GM19455 (cell line): ENCODE data around the gene GOLGA6D.
"Not testable (repeated sequence)": the region's sequence is repeated elsewhere in the genome, so short reads cannot be mapped to it uniquely, and the experiment has no call there.

Source experiments
- ATAC-seq: cut with Tn5 transposase; IDR thresholded peaks from one replicate; pipeline ENCODE4 v1.9.1; 2021; ENCODE audit not compliant: unreplicated experiment

The GOLGA6D gene

DNA sequence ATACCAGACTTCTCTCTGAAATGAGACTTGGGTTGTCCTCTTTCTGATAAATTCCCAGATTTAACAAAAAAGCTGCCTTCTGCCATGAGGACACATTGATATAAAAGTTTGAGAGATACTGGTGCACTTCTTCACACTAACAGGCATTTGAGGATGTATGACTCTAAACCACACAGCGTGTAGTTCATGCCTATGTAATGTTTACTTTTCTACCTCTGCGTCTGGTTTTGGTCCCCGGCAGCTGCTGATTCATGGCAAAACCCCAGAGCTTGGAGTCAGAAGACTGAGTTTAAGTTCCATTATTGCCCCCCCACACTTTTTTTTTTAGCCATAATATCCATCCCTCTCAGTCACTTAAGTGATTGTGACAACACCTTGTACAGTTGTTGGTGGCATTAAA lies 1.5 kb downstream of the GOLGA6D start:
- ATAC-seq, result not testable (repeated sequence)

DNA sequence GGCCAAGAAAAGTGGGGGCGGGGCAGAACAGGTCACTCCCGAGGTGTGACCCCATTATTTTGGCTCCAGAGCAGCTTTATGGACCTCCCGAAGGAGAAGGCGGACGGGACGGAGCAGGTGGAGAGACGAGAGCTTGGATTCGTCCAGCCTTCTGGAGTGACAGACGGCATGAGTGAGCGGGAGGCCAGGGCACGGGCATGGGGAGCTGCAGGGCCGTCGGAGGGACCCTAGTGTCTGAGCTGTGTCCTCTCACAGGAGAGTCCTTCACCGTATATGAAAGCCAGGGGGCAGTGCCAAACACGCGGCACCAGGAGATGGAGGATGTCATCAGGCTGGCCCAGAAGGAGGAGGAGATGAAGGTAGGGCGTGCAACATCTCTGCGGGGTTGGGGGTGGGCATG lies 11.0 kb downstream of the GOLGA6D start:
- not testable (repeated sequence) for ATAC-seq

DNA sequence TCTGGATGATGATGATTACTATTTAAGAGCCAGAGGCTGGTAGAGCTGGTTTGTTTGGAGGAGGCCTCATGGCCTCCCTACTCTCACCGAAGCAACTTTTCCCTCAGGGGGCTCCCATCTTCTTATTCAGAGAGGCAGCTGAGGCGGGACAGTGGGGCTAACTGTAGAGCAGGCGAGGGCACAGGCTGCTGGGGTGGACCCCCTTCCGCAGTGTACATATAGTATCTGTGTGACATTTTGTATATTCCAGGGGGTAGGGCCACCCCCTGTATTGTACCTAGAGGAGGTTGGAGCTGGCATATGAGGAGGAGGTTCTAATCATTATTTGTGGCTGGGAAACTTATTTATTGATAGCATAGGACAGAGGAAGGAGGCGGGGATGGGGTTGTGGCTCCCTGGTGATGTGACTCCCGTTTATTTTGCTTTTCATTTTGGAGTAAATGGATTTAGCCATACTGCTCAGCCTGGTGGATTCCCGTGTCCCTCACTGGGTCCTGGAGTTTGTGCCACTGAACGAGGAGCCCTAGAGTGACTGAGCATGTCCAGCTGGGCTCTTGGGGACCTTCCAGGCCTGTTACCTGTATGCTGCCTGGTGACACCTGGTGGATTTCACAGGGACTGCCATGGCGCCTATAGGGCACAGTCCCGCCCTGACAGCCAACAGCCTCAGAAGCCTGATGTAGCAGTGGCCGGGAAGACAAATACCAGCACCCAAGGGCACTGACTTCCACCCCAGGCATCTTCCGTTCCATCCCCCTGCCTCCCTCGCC lies 16.1 kb downstream of the GOLGA6D start:
- ATAC-seq, result peak; percentile 64

DNA sequence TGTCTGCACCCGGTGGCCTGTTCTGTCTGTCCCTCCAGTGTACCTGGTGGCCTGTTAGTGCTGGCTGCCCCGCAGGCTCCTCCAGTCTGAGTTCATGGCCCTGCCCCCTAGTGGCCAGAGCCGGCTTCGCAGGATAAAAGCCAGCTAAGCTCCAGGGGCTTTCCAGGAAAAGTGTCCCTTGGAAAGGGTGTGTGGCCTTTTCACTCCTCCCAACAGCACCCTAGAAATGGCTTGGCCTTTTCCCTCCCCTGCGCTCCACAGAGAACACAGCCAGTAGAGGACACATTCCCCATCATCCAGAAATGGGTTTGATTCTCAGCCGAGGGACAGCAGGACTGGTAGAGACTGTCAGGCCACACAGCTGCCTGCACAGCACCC lies 16.7 kb downstream of the GOLGA6D start:
- ATAC-seq, result peak; percentile 55

DNA sequence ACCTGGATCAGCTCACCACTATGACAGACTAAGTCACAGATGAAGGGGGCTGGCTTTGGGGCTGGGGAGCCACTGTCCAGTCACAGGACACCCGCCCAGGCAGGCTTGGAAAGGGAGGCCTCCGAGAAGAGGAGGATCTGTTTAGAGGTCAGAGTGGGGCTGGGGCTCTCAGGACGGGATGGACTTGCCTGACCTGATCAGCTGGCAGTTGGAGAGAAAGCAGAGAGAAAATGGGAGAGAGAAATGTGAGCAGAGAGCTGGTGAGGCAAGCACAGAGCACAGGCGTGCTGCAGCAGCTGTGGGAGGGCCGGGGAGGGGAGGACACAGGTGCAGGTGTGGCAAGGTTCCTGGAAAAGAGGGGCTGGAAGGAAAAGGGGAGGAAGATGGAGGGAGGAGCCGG lies 17.4 kb downstream of the GOLGA6D start:
- ATAC-seq, result not testable (repeated sequence)

DNA sequence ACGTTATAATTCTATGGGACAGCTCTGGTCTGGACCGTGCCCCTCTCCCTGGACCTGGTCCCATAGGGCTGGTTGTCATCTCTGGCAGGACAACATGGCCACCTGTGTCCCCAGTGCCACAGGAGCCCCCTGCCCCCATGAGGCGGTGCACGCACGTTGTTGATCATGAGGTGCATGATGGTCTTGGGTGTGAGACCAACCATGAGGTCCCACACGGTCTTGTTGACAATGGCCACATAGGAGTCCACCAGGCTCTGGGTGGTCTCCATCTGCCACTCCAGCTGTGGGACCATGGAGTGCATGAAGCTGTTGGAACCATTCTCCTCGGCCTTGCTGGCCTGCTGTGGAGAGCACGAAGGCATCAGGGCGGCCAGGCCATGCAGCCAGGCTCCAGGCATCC lies 19.7 kb downstream of the GOLGA6D start:
- no peak for ATAC-seq

DNA sequence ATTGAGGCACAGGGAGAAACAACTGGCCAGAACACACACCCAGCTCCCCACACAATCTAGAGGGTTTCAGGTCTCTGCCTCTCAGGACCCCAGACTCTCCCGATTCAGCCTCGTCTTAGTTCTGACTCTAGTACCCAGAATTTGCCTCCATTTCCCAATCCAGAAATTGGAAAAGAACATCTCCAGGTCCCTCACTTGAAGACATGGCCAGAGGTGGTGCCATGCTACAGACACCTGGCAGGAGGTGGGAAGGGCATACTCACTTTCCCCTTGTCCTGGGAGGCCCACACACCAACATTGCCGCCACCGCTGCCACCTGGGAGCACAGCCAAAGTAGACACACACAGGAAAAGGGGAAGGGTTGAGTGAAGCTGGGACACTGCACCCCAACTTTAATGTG lies 20.1 kb downstream of the GOLGA6D start:
- not testable (repeated sequence) for ATAC-seq

DNA sequence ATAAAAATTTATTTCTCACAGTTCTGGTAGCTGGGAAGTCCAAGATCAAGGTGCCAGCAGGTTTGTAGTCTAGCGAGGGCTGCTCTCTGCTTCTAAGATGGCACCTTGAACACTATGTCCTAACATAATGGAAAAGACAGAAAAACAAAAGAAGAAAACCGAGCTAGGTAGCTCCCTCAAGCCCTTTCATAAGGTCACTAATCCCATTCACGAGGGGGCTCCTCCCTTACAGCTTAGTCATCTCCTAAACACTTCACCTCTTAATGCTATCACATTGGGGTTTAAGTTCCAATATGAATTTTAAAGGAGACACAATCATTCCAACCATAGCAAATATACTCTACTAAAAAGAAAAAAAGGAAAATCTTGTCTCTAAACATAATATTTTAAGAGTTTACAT lies 23.6 kb downstream of the GOLGA6D start:
- no peak for ATAC-seq

DNA sequence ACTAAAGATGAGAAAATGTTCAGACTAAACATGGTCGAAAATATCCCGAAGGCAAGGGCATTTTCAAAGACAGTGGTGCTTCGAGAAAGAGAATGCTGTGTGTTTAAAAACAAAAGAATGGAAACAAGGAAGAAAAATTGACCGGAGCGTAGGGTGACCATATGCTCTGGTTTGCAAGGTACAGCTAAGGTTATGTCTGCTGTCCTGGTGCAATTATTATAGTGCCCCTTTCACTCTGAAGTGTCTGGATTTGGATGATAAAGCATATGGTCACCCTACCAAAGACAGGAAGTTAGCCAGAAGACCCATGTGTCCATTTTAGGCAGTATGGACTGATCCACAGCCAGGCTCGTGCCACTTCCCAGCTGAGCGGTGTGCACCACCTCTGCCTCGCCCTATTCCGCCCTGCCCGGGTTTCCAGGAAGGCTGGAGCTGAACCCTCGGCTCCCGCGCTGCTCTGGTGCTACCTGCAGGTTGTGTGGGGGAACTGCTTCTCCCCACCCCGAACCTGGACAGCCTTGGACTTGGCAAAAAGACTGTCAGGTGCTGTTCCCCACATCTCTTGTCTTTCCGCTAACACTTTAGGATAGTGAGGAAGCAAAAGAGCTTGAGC lies 25.2 kb downstream of the GOLGA6D start:
- no peak for ATAC-seq

DNA sequence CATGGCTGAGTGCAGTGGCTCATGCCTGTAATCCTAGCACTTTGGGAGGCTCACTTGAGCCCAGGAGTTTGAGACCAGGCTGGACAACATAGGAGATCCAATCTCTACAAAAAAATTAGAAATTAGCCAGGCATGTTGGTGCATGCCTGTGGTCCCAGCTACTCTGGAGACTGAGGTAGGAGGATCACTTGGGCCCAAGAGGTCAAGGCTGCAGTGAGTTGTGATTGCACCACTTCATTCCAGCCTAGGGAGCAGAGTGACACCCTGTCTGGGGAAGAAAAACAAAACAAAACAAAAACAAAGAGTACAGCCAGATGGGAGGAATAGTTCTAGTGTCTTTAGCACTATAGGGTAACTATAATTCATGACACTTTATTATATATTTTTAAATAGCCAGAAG lies 27.1 kb downstream of the GOLGA6D start:
- no peak for ATAC-seq

DNA sequence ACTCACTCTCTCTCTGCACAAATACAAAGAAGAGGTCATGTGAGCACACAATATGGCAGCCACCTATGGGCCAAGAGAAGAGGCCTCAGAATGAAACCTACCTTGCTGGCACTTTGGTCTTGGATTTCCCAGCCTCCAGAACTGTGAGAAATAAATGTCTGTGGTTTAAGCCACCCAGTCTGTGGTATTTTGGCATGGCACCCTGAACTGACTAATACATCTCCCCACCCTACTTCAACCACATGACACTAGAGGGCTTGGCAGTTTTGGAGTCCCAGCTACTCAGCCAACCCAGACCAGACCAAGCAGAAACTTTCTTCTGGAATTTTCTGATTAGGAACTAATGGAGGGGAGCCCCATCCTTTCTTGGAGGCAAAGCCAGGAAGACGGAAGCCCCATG lies 29.9 kb downstream of the GOLGA6D start:
- ATAC-seq, result not testable (repeated sequence)

DNA sequence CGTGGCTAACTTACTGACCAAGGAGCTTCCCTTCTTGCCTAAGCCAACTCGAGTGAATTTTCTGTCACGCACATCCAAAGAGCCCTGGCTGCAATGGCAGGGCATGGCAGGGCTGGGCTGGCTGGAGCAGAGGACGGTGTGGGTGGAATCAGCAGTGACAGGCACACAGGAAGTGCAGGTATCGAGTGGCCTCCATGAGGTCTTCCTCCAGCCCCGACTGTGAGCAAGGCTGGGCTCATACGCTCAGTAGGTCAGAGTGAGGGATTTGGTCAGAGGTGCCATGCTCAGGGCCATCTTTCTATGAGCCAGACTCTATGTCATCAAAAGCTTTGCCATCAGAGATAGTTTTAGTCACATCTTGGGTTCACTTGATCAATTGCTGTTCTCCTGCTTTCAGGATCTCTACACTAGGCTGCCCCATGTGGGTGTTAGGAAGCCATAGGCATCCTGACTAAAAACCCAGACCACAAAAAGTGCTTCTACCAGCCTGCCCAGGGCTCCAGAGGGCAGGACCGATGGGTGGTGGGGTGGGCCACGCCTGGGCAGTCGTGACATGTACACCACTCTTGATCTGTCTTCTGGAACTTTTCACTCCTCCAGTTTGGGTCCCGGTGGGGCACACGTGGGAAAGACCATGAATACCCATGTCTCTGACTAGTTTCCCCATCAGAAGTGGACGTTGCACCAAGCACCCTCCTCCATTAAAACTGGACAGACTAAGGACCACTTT lies 30.6 kb downstream of the GOLGA6D start:
- no peak for ATAC-seq

DNA sequence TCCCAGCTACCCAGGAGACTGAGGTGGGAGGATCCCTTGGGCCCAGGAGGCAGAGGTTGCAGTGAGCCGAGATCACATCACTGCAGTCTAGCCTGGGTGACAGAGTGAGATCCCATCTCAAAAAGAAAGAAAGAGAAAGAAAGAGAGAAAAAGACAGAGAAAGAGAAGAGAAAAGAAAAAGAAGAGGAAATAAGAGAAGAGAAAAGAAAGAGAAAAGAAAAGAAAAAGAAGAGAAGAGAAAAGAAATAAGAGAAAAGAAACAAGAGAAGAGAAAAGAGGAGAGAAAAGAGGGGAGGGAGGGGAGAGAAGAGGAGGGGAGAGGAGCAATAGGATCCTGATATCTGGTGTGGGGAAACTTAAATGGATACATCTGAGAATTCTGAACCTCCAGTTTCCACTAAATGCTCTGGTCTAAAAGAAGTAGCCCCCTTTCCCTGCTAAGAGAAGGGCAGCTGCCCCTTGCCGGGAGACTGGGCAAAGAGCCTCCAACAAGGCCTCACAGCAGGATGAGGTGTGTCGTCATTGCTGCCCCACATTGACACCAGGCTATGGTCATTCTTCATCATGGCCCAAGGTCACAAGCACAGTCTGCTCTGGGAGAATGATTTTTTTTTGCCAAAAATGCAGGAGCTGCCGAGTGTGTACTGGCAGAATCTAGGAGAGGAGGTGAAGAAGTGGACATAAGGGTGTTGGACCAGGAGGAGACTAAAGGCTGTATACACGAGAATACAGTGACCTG lies 32.1 kb downstream of the GOLGA6D start:
- ATAC-seq, result no peak

DNA sequence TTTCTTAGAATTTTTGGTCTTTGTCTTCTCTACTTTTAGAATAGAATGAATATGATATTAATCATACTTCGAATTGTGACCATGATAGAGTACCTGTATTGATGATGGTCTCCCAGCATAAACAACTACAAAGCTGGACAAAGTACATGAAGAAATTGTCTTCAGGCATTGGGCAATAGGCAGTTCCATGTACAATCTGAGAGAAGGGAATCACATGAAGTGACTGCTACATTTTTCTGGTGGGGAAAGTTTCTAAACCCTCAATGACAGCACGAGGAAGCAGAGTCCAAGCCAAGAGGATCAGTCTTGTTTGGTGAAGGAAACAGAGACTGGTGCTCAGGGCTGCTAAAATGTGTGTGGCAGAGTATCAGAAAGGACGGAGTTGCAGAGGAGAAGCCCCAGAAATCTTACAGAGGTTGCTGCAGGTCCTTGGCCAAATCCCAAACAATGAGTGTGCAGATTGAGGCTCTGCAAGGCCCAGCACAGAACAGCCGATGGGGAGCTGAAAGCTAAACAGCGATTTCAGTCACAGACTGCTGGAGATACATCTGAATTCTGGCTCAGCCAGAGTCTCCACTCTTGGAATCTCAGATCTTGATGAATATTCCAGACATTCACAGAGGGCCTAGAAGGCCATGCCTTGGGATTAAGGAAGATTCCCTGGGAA lies 36.7 kb downstream of the GOLGA6D start:
- ATAC-seq, result not testable (repeated sequence)

DNA sequence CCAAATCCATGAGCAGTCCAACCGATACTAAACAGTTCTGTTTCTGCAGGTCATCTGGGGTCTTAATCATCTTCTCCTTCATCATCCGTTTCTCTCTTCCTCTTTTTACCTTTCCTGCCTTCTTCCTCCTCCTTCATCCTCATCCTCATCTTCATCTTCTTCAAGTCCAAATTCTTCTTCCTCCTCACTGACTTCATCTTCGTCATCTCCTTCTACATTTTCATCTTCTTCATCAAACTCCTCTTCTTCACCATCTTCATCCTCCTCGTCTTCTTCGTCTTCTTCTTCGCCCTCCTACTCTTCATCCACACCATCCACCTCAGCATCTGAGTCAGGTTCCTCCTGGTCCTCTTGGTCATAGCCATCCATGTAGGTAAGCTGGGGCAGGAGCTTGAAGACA lies 39.1 kb downstream of the GOLGA6D start:
- no peak for ATAC-seq

DNA sequence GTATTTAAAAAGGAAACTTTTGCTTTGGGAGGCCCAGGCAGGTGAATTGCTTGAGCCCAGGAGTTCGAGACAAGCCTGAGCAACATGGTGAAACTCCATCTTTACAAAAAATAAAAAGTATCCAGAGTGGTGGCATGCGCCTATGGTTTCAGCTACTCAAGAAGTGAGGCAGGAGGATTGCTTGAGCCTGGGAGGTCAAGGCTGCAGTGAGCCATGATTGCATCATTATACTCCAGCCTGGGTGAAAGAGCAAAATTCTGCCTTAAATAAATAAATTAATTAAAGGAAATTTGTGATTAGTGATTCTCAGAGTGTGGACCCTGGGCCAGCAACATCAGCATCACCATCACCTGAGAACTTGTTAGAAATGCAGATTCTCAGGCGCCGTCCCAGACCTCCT lies 43.3 kb downstream of the GOLGA6D start:
- no peak for ATAC-seq

DNA sequence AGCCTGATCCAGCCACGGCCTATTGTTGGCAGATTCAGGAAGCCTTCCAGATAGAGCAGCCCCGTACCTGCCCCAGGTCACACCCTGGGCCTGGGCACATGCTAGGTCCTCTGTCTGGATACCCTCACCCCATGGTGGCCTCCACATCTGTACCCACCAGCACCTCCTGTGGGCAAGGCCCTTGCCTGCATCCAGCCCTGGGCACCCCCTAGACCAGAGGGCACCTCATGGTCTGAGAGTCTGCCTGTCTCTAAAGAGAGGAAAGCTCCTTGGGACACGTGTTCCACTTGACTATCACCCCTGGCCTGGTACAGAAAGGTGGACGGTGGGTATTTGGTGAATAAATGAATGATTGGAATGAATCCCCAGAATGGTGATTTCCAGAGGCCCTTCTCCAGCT lies 44.4 kb downstream of the GOLGA6D start:
- no peak for ATAC-seq

DNA sequence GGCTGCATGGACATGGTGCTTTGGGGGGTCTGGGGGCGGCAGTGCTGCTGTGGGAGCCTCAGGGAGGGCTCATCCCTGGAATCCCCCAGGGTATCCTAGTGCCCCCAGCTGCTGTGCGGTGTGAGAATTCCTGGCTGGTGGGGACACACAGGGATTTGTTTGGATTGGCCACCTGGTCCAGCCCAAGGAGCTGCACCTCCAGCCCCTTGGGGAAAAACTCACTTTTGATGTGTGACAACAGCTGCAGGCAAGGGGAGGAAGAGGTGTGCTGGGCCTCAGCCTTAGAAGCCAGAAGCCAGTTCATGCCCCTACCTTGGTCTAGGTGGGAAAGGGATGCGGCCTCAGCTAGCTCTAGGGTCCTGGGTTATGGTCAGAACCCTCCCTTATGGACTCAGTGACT lies 44.9 kb downstream of the GOLGA6D start:
- no peak for ATAC-seq

DNA sequence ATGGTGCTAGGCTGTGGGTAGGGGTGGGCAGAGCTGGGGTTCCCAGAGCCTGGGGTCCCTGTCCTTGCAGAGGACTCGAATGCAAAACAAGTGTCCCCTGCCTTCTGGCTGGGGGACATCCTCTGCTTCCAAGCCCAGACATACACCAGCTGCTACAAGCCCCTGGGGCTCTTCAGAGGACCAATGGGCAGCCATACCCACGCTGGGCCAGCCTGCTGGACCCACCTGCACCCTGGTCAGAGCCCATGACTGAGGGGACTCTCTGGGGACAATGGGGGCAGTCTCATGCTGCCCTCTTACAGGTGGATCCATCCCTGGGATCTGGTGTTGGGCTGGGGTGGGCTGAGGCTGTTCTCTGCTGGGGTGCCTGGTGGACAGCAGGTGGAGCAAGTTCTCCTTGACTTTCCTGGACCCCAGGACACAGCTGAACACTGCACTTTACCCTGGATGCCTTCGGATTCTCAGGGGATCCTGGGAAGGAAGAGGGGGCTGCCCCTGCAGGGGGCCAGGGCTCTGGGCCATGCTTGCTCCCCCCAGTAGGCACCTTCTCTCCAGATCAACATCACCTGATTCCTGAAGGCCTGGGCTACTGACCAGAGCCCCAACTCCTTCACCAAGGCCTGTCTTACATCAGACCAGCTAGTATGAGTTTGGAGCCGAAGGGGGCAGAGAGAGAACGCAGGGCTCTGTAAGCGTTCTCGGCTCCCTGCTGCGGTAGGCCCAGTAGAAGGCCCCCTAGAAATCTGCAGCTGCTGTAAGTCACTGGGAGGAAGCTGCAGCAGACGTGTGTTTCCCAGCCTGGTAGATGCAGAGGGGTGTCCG lies 46.1 kb downstream of the GOLGA6D start:
- no peak for ATAC-seq

DNA sequence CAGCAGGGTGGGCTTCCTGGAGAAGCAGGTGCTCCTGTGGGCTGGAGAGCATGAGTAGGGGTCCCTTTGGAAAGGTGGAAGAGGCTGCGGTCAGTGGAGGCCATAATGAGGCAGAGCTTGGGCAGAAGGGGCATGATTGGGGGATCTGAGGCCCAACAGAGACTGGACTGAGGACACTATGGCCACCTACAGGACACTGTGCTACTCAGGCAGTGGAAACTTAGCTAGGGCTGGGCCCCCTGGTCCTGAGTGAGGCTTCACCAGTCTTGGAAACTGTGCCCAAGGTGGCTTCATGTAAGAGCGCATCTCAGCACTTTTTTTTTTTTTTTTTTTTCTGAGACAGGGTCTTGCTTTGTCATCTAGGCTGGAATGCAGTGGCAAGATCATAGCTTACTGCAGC lies 46.9 kb downstream of the GOLGA6D start:
- no peak for ATAC-seq
